Breast epithelium (tissue), 3 donors: ENCODE results near the gene KBTBD7.

Experiments
- CTCF ChIP-seq, 3 donors: fragments of 450-650 bp; IDR thresholded peaks; one replicate each; pipeline ENCODE4 v1.5.1; 2016 to 2017; ENCODE audit warnings: antibody characterized with exemption in 3 of 3, mild to moderate bottlenecking in 3 of 3, moderate library complexity in 3 of 3
- POLR2A ChIP-seq: fragments of 450-650 bp; IDR thresholded peaks from one replicate; pipeline ENCODE4 v1.6.1; 2016; ENCODE audit warnings: antibody characterized with exemption, mild to moderate bottlenecking, moderate library complexity
- POLR2AphosphoS5 ChIP-seq, 3 donors: sonication (generic); formaldehyde crosslinking; IDR thresholded peaks; one replicate each; pipeline ENCODE4 v1.6.1; 2017; ENCODE audit warnings: antibody characterized with exemption in 3 of 3

- no peak for TF ChIP-seq POLR2AphosphoS5 (IDR thresholded peaks at IDR 0.05)
- no peak for TF ChIP-seq CTCF (IDR thresholded peaks at IDR 0.05)
- no peak for TF ChIP-seq POLR2A
Observed at GRCh38 chr13:41231025-41231677, 36.8 kb upstream of the KBTBD7 start.
